Activated T-cell treated with anti-CD3 and anti-CD28 coated beads, Interleukin-2, amount 50 U/mL, for 48 hours (primary cell): ENCODE data around the gene GLYR1.
A peak's percentile ranks its signal among the peaks of the same experiment; 100 is the strongest.
"Not testable (repeated sequence)": the region's sequence is repeated elsewhere in the genome, so short reads cannot be mapped to it uniquely, and the experiment has no call there.

ENCODE experiments used
- DNase-seq, 2 experiments: peaks; one replicate each; pipeline ENCODE4 v3.0.0-alpha.2; 2020

The GLYR1 gene

GRCh38 chr16:4846901-4847773, at the start of gene GLYR1, which contains the start of gene UBN1:
Gene GLYR1 (minus strand): TSS chr16:4847288. CDS start chr16:4847265, 23 bp downstream.
Gene UBN1 (plus strand): TSS chr16:4847481. CDS start chr16:4852918, 5,437 bp downstream.
- DNase-seq = peak; percentile 100

GRCh38 chr16:4896761-4897160, 49.7 kb upstream of the GLYR1 start:
- DNase-seq = not testable (repeated sequence)

GRCh38 chr16:4895366-4895765, 48.3 kb upstream of the GLYR1 start:
- no peak for DNase-seq

GRCh38 chr16:4894276-4895150, 47.4 kb upstream of the GLYR1 start:
- no peak for DNase-seq

GRCh38 chr16:4893103-4893862, 46.2 kb upstream of the GLYR1 start:
- no peak for DNase-seq

GRCh38 chr16:4892361-4893102, 45.4 kb upstream of the GLYR1 start:
- no peak for DNase-seq

GRCh38 chr16:4891886-4892216, 44.8 kb upstream of the GLYR1 start:
- no peak for DNase-seq

GRCh38 chr16:4891097-4891885, 44.2 kb upstream of the GLYR1 start:
- no peak for DNase-seq

- no peak for DNase-seq
These were observed 43.6 kb upstream of the GLYR1 start for GRCh38 chr16:4890686-4891085.

- DNase-seq = no peak
These were observed 42.9 kb upstream of the GLYR1 start for GRCh38 chr16:4890026-4890425.

- no peak for DNase-seq
These were observed 41.5 kb upstream of the GLYR1 start for GRCh38 chr16:4888428-4889135.

- DNase-seq = no peak
These were observed 39.1 kb upstream of the GLYR1 start for GRCh38 chr16:4886151-4886550.

GRCh38 chr16:4884972-4885874, 38.1 kb upstream of the GLYR1 start:
- no peak for DNase-seq

- no peak for DNase-seq
These were observed 37.1 kb upstream of the GLYR1 start for GRCh38 chr16:4884209-4884608.

- no peak for DNase-seq
These were observed 36.4 kb upstream of the GLYR1 start for GRCh38 chr16:4883501-4883900.

GRCh38 chr16:4882633-4883285, 35.7 kb upstream of the GLYR1 start:
- no peak for DNase-seq

- no peak for DNase-seq
These were observed 35.0 kb upstream of the GLYR1 start for GRCh38 chr16:4882000-4882632.

- DNase-seq = no peak
These were observed 33.0 kb upstream of the GLYR1 start for GRCh38 chr16:4880006-4880580.
